Measurements from ENCODE around the gene LDLRAP1.
"Not testable (repeated sequence)": the region's sequence is repeated elsewhere in the genome, so short reads cannot be mapped to it uniquely, and the experiment has no call there.

The LDLRAP1 gene, protein sequence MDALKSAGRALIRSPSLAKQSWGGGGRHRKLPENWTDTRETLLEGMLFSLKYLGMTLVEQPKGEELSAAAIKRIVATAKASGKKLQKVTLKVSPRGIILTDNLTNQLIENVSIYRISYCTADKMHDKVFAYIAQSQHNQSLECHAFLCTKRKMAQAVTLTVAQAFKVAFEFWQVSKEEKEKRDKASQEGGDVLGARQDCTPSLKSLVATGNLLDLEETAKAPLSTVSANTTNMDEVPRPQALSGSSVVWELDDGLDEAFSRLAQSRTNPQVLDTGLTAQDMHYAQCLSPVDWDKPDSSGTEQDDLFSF

GRCh38 chr1:25543425-25544242 is at the start of gene LDLRAP1:
Gene LDLRAP1, plus strand, starts transcription at chr1:25543606. Its CDS starts 93 bp downstream, at chr1:25543699.
- peak; percentile 82 for DNase-seq (ENCODE audit: low spot score)

DNA sequence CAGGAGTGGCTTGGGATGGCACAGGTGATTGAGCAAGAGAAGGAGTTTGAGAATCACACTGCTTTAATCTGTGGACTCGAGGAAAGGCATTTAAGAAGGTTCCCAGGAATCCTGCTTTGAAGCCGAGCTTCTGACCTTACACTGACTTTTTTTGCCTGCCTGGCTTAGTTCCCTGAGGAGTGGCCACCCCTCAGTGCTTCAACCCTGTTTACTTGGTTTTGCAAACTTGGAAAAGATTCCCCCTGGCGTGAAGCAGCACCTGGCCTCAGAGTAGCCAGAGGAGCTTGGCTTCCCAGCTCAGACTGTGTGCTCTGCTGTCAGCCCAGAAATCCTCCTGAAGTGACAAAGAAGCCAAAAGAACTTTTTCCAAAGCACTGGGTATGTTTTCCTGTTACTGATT is 48.5 kb upstream of the LDLRAP1 start:
- DNase-seq (ENCODE audit: low spot score) = no peak

- DNase-seq (ENCODE audit: low spot score) = no peak
These were observed 42.7 kb upstream of the LDLRAP1 start for GRCh38 chr1:25500694-25501093.

GRCh38 chr1:25501235-25502058 is 42.0 kb upstream of the LDLRAP1 start:
- no peak for DNase-seq (ENCODE audit: low spot score)

- no peak for DNase-seq (ENCODE audit: low spot score)
These were observed 40.4 kb upstream of the LDLRAP1 start for GRCh38 chr1:25502957-25503356.

GRCh38 chr1:25503551-25504426 is 39.6 kb upstream of the LDLRAP1 start:
- no peak for DNase-seq (ENCODE audit: low spot score)

- no peak for DNase-seq (ENCODE audit: low spot score)
These were observed 38.5 kb upstream of the LDLRAP1 start for GRCh38 chr1:25504706-25505595.

- DNase-seq (ENCODE audit: low spot score) = no peak
These were observed 37.6 kb upstream of the LDLRAP1 start for GRCh38 chr1:25505656-25506385.

DNA sequence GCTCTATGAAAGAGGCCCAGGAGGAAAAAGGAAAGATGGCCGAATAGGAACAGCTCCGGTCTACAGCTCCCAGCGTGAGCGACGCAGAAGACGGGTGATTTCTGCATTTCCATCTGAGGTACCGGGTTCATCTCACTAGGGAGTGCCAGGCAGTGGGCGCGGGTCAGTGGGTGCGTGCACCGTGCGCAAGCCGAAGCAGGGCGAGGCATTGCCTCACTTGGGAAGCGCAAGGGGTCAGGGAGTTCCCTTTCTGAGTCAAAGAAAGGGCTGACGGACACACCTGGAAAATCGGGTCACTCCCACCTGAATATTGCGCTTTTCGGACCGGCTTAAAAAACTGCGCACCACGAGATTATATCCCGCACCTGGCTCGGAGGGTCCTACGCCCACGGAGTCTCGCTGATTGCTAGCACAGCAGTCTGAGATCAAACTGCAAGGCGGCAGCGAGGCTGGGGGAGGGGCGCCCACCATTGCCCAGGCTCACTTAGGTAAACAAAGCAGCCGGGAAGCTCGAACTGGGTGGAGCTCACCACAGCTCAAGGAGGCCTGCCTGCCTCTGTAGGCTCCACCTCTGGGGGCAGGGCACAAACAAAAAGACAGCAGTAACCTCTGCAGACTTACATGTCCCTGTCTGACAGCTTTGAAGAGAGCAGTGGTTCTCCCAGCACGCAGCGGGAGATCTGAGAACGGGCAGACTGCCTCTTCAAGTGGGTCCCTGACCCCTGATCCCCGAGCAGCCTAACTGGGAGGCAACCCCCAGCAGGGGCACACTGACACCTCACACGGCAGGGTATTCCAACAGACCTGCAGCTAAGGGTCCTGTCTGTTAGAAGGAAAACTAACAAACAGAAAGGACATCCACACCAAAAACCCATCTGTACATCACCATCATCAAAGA is 36.6 kb upstream of the LDLRAP1 start:
- DNase-seq (ENCODE audit: low spot score) = not testable (repeated sequence)

DNA sequence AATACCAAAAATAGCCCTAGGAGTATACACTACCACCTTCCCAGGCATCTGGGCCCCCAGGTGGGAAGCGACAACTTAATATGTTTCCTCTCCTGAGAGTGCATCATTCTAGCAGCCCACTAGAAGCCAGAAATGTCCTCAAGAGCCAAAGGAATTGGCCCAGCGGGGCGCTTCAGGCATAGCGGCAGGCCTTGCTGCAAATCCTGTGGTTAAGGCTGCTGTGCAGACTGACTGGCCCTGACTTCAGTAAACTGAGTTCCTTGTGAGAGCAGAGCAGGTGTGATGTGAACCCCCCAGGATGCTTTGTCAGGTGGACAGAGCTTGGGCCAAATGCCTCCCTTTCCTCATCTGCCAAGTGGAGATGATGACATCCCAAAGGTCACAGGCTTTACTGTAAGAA is 29.7 kb upstream of the LDLRAP1 start:
- no peak for DNase-seq (ENCODE audit: low spot score)

DNA sequence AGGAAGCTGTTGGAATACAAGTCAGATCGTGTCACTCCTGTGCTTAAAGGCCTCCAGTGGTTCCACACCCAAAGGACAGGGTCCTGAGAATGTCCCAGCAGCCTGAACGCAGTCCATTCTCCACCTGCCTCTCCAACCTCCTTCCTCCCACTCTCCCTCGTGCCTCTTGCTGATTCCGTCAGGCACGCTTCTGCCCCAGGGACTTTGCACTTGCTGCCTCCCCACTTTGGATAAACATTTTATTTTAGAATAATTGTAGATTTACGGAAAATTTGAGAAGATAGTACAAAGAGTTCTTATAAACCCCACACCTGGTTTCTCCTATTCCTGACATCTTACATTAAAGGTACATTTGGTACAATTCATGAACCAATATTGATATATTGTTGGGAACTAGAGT is 28.4 kb upstream of the LDLRAP1 start:
- no peak for DNase-seq (ENCODE audit: low spot score)

- no peak for DNase-seq (ENCODE audit: low spot score)
These were observed 26.7 kb upstream of the LDLRAP1 start for GRCh38 chr1:25516686-25517085.

- DNase-seq (ENCODE audit: low spot score) = no peak
These were observed 25.7 kb upstream of the LDLRAP1 start for GRCh38 chr1:25517476-25518394.

DNA sequence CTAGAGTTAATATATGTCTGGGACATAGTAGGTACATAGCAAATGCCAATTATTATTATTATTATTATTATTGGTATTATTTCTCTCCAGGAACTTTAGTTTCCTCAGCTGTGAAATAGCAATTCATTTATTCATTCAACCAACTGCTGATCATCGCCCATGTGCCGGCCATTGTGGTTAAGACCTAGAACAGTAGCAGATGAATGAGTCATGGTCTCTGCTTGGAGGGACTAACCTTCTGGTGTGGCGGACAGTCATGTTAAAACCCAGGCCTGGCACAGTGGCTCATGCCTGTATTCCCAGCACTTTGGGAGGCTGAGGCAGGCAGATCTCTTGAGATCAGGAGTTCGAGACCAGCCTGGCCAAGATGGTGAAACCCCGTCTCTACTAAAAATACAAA is 23.8 kb upstream of the LDLRAP1 start:
- DNase-seq (ENCODE audit: low spot score) = no peak

GRCh38 chr1:25520446-25521061 is 22.9 kb upstream of the LDLRAP1 start:
- DNase-seq (ENCODE audit: low spot score) = peak; percentile 75

- DNase-seq (ENCODE audit: low spot score) = no peak
These were observed 21.3 kb upstream of the LDLRAP1 start for GRCh38 chr1:25522031-25522655.

DNA sequence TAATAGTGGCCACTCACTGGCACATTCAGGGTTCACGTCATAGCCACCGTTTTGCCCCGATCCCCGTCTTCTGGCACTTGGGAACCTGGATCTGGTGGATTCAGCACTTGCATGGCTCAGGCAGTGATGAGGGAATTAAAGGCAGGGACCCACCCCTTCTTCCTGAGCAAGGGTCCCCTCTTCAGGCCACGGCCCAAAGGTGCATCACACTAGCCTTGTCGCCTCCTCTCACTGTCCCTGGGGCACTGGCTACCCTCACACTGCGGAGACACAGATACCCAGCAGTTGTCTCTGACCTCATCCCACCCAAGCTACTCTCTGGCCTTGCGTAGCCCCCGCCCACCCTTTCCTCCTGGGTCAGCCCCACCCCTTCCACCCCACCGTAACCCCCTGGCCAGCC is 19.9 kb upstream of the LDLRAP1 start:
- no peak for DNase-seq (ENCODE audit: low spot score)
